ENCODE data around the gene DENND2C.

GRCh38 chr1:114691061-114691460 lies 21.2 kb upstream of the DENND2C start:
- TF ChIP-seq POLR2A (IDR thresholded peaks at IDR 0.05; ENCODE audit: low read length) (no peak), GATA1 (IDR thresholded peaks at IDR 0.05; ENCODE audit: low read depth, low read length) (no peak)

Data from erythroblast (primary cell).